GM19023 (cell line): ENCODE measurements around the gene ALX4.

ENCODE experiments used
- ATAC-seq: cut with Tn5 transposase; IDR thresholded peaks from one replicate; pipeline ENCODE4 v1.9.1; 2021; ENCODE audit warnings: mild to moderate bottlenecking, moderate library complexity; ENCODE audit not compliant: unreplicated experiment

Gene ALX4

GRCh38 chr11:44248109-44248508 is 61.8 kb downstream of the ALX4 start:
- no peak for ATAC-seq

- no peak for ATAC-seq
Measured at GRCh38 chr11:44247508-44247907, 62.4 kb downstream of the ALX4 start.

- no peak for ATAC-seq
Measured at GRCh38 chr11:44246726-44247125, 63.2 kb downstream of the ALX4 start.

GRCh38 chr11:44244639-44245310 is 65.2 kb downstream of the ALX4 start:
- no peak for ATAC-seq

GRCh38 chr11:44243595-44244343 is 66.2 kb downstream of the ALX4 start:
- ATAC-seq, result no peak

GRCh38 chr11:44243086-44243485 is 66.9 kb downstream of the ALX4 start:
- ATAC-seq, result no peak

- no peak for ATAC-seq
Measured at GRCh38 chr11:44241851-44242250, 68.1 kb downstream of the ALX4 start.

GRCh38 chr11:44237156-44237555 is 72.8 kb downstream of the ALX4 start:
- no peak for ATAC-seq

GRCh38 chr11:44236296-44236695 is 73.6 kb downstream of the ALX4 start:
- ATAC-seq, result no peak

- ATAC-seq, result no peak
Measured at GRCh38 chr11:44235765-44236201, 74.2 kb downstream of the ALX4 start.

GRCh38 chr11:44229624-44230023 is 80.3 kb downstream of the ALX4 start:
- ATAC-seq, result no peak

- no peak for ATAC-seq
Measured at GRCh38 chr11:44229098-44229497, 80.8 kb downstream of the ALX4 start.

GRCh38 chr11:44228379-44228778 is 81.6 kb downstream of the ALX4 start:
- ATAC-seq, result no peak

- ATAC-seq, result no peak
Measured at GRCh38 chr11:44226945-44227344, 83.0 kb downstream of the ALX4 start.

GRCh38 chr11:44226490-44226889 is 83.4 kb downstream of the ALX4 start:
- ATAC-seq, result no peak

- no peak for ATAC-seq
Measured at GRCh38 chr11:44224867-44225501, 85.0 kb downstream of the ALX4 start.

- no peak for ATAC-seq
Measured at GRCh38 chr11:44223238-44223637, 86.7 kb downstream of the ALX4 start.

- no peak for ATAC-seq
Measured at GRCh38 chr11:44221992-44222391, 87.9 kb downstream of the ALX4 start.

- no peak for ATAC-seq
Measured at GRCh38 chr11:44221456-44221855, 88.5 kb downstream of the ALX4 start.

- no peak for ATAC-seq
Measured at GRCh38 chr11:44219830-44220796, 89.8 kb downstream of the ALX4 start.

GRCh38 chr11:44217432-44217831 is 92.5 kb downstream of the ALX4 start:
- ATAC-seq, result no peak
